Upper lobe of left lung (tissue), 4 donors: Measurements from ENCODE around the gene RNF10.

Source experiments
- EP300 ChIP-seq, 4 donors: sonication (generic); formaldehyde crosslinking; IDR thresholded peaks; one replicate each; pipeline ENCODE4 v1.5.1; 2017; ENCODE audit warnings: antibody characterized with exemption in 4 of 4, control low read depth in 2 of 4
- POLR2A ChIP-seq, 4 donors: fragments of 450-650 bp; IDR thresholded peaks; one replicate each; pipeline ENCODE4 v1.5.1; 2016 to 2017; ENCODE audit warnings: antibody characterized with exemption in 4 of 4, mild to moderate bottlenecking in 2 of 4
- POLR2AphosphoS5 ChIP-seq, 2 donors: sonication (generic); formaldehyde crosslinking; IDR thresholded peaks; one replicate each; pipeline ENCODE4 v1.5.1; 2017; ENCODE audit warnings: antibody characterized with exemption in 2 of 2
- TF ChIP-seq, protein P1 (sequence below), 6 experiments: fragments of 450-650 bp in 4 of 6; fragments of 200-600 bp in 2 of 6; sonication (generic) in 2 of 6; IDR thresholded peaks; one replicate each; pipeline ENCODE4 v1.5.1; 2016 to 2019; ENCODE audit warnings: antibody characterized with exemption in 6 of 6

DNA sequence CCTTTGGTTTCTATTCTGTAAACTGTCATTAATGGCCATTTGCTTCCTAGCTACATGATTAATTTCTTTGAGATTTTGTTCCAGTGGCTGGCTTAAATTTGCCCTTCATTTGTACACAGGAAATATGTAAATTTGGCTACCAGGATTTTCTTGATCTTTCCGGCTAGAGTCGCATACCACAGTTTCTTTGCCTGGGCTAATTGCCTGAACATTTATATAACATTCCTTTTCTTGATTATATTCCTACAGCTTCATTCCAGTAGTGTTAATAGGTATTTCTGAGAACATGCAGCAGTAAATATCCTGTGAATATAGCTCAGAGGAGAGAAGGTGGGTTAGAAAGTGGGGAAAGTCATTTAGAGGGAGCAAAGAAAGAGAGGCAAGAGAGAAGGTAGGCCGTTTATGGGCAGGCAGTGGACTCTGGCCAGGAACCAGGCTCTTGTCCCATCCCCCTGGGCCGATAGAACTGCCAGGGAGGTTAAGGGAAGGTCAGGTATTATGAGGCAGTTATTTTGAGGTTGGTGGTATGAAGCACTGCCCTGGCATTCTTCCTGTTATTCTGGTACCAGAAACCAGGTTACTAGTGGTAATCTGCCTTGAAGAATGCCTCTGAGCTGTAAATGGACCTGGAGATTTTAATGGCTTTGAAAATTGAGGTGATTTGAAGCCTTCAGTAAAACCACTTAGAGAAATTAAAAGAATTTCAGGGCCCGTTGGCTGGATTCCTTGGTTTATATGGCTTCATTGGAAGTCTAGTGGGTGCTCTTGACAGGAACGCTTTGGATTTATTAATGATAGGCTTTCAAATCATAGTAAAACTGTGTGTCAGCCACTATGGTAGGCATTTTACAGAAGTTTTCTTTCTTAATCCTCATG lies 4.4 kb downstream of the RNF10 start:
- TF ChIP-seq POLR2A (IDR thresholded peaks at IDR 0.05) (no peak), POLR2AphosphoS5 (IDR thresholded peaks at IDR 0.05) (peak; percentile 26 to 53), EP300 (IDR thresholded peaks at IDR 0.05) (no peak)
- TF ChIP-seq, protein P1, sequence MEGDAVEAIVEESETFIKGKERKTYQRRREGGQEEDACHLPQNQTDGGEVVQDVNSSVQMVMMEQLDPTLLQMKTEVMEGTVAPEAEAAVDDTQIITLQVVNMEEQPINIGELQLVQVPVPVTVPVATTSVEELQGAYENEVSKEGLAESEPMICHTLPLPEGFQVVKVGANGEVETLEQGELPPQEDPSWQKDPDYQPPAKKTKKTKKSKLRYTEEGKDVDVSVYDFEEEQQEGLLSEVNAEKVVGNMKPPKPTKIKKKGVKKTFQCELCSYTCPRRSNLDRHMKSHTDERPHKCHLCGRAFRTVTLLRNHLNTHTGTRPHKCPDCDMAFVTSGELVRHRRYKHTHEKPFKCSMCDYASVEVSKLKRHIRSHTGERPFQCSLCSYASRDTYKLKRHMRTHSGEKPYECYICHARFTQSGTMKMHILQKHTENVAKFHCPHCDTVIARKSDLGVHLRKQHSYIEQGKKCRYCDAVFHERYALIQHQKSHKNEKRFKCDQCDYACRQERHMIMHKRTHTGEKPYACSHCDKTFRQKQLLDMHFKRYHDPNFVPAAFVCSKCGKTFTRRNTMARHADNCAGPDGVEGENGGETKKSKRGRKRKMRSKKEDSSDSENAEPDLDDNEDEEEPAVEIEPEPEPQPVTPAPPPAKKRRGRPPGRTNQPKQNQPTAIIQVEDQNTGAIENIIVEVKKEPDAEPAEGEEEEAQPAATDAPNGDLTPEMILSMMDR (IDR thresholded peaks at IDR 0.05) = no peak
